ENCODE results near the gene SPRED3. TPM values are rescaled to one million over a fixed set of nuclear protein-coding genes. Genes with fewer than 3 reads are reported as not detected.

The SPRED3 gene
- total RNA-seq, 3 donors from 2014 or later, result 0.16 to 0.66 (median 0.29) TPM

- intact Hi-C loops (cut with DNase I; ENCODE audit: low total_unique reads), result loop anchor here (10.0 kb wide), 1 partner anchor 944 kb away; the partner anchor contains the start of gene SAMD4B
- no peak for DNase-seq (ENCODE audit: low spot score in 2 of 2)
- no peaks in the 10 kb centered on the region for H3K36me3 ChIP-seq
- H3K27ac ChIP-seq, result no peak overlapping the region
- no peaks in the 10 kb centered on the region for H3K4me1 ChIP-seq
- no peak for TF ChIP-seq POLR2AphosphoS5 (IDR thresholded peaks at IDR 0.05)
- H3K9me3 ChIP-seq, result no peaks in the 10 kb centered on the region
- no peak overlapping the region for H3K4me3 ChIP-seq
- peaks cover 4 to 23% of the 10 kb centered on the region in 2 donors for H3K27me3 ChIP-seq
Measured at GRCh38 chr19:38400361-38400760, 11.9 kb downstream of the SPRED3 start.

- TF ChIP-seq POLR2A (IDR thresholded peaks at IDR 0.05) (no peak), CTCF (IDR thresholded peaks at IDR 0.05) (no peak), POLR2AphosphoS5 (IDR thresholded peaks at IDR 0.05) (no peak)
- H3K27me3 ChIP-seq, result peaks cover 0 to 15% of the 10 kb centered on the region in 2 donors
Measured at GRCh38 chr19:38401148-38401547, 12.7 kb downstream of the SPRED3 start.

GRCh38 chr19:38402623-38402966 is 14.1 kb downstream of the SPRED3 start:
- Histone ChIP-seq H3K4me1 (no peaks in the 10 kb centered on the region), H3K4me3 (peak overlapping the region; percentile 93 to 99 (median 94))
- intact Hi-C loops (cut with DNase I; ENCODE audit: low total_unique reads), result loop anchor here (10.0 kb wide), 1 partner anchor 942 kb away; the partner anchor contains the start of gene SAMD4B

More at GRCh38 chr19:38401148-38401547, 12.7 kb downstream of the SPRED3 start:
- intact Hi-C loops (cut with DNase I; ENCODE audit: low total_unique reads), result loop anchor here (10.0 kb wide), 1 partner anchor 944 kb away; the partner anchor contains the start of gene SAMD4B
- H3K4me3 ChIP-seq, result no peak overlapping the region
- DNase-seq (ENCODE audit: low spot score in 2 of 2), result no peak
- no peaks in the 10 kb centered on the region for H3K36me3 ChIP-seq
- H3K27ac ChIP-seq, result no peak overlapping the region
- no peaks in the 10 kb centered on the region for H3K9me3 ChIP-seq
- no peaks in the 10 kb centered on the region for H3K4me1 ChIP-seq

GRCh38 chr19:38402967-38403674 is 14.6 kb downstream of the SPRED3 start, which contains the start of gene FAM98C:
FAM98C (plus strand) TSS chr19:38403093; CDS start chr19:38403154, 61 bp downstream.
- no peaks in the 10 kb centered on the region for H3K36me3 ChIP-seq
- no peaks in the 10 kb centered on the region for H3K9me3 ChIP-seq
- peak; percentile 96 to 98 for DNase-seq (ENCODE audit: low spot score in 2 of 2)
- peak within 1 kb of the TSS; percentile 93 to 99 (median 94) for H3K4me3 ChIP-seq
- TF ChIP-seq POLR2AphosphoS5 (IDR thresholded peaks at IDR 0.05) (peak; percentile 54 to 70 (median 65)), POLR2A (IDR thresholded peaks at IDR 0.05) (peak; percentile 17), CTCF (IDR thresholded peaks at IDR 0.05) (peak; percentile 98)
- peaks cover 0 to 8% of the 10 kb centered on the region in 2 donors for H3K27me3 ChIP-seq
- H3K4me1 ChIP-seq, result no peaks in the 10 kb centered on the region
- intact Hi-C loops (cut with DNase I; ENCODE audit: low total_unique reads), result loop anchor here (10.0 kb wide), 1 partner anchor 942 kb away; the partner anchor contains the start of gene SAMD4B
- peak within 1 kb of the TSS; percentile 88 to 93 for H3K27ac ChIP-seq

More at GRCh38 chr19:38402623-38402966, 14.1 kb downstream of the SPRED3 start:
- peak overlapping the region; percentile 88 to 93 for H3K27ac ChIP-seq
- H3K27me3 ChIP-seq, result peaks cover 0 to 8% of the 10 kb centered on the region in 2 donors
- no peaks in the 10 kb centered on the region for H3K9me3 ChIP-seq
- TF ChIP-seq CTCF (IDR thresholded peaks at IDR 0.05), result no peak
- no peak for TF ChIP-seq POLR2A (IDR thresholded peaks at IDR 0.05)
- TF ChIP-seq POLR2AphosphoS5 (IDR thresholded peaks at IDR 0.05), result no peak
- no peak for DNase-seq (ENCODE audit: low spot score in 2 of 2)
- H3K36me3 ChIP-seq, result no peaks in the 10 kb centered on the region

- H3K9me3 ChIP-seq, result no peaks in the 10 kb centered on the region
- no peaks in the 10 kb centered on the region for H3K27me3 ChIP-seq
- no peak for TF ChIP-seq POLR2A (IDR thresholded peaks at IDR 0.05)
- TF ChIP-seq CTCF (IDR thresholded peaks at IDR 0.05), result no peak
- TF ChIP-seq POLR2AphosphoS5 (IDR thresholded peaks at IDR 0.05), result no peak
- no peak for DNase-seq (ENCODE audit: low spot score in 2 of 2)
- H3K4me1 ChIP-seq, result no peaks in the 10 kb centered on the region
- H3K4me3 ChIP-seq, result no peak overlapping the region
- H3K36me3 ChIP-seq, result no peaks in the 10 kb centered on the region
- H3K27ac ChIP-seq, result no peak overlapping the region
- intact Hi-C loops (cut with DNase I; ENCODE audit: low total_unique reads), result loop anchor here (10.0 kb wide), 1 partner anchor 940 kb away; the partner anchor contains the start of gene SAMD4B
Measured at GRCh38 chr19:38404858-38405257, 16.4 kb downstream of the SPRED3 start.
